GM19372 (cell line): ENCODE data around the gene MERTK.

Experiments used
- ATAC-seq: cut with Tn5 transposase; IDR thresholded peaks from one replicate; pipeline ENCODE4 v1.9.1; 2021; ENCODE audit warnings: mild to moderate bottlenecking, low read depth, moderate library complexity; ENCODE audit not compliant: unreplicated experiment

Gene MERTK

DNA sequence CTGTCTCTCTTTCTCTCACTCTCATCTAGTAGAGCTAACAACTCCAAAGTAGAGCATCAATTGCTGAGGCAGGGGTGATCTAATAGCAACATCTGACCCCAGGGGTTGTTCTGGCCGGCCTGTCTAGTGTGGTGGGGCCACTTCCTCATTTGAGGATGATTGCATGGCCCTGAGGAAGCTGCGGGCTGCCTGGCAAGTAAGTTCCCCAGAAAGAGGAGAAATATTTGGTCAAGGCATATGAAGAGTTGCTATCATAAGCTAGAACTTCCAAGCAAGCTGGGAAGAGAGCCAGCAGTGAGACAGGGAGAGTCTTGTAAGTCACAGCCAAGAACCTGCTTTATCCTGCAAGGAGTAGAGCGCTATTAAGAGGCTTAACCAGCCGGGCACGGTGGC is 105.8 kb downstream of the MERTK start:
- ATAC-seq, result no peak

- ATAC-seq, result no peak
Observed at GRCh38 chr2:112005406-112006075, 107.1 kb downstream of the MERTK start.

- no peak for ATAC-seq
Observed at GRCh38 chr2:112006076-112006410, 107.6 kb downstream of the MERTK start.

GRCh38 chr2:112007493-112007892 is 109.1 kb downstream of the MERTK start:
- ATAC-seq, result no peak

DNA sequence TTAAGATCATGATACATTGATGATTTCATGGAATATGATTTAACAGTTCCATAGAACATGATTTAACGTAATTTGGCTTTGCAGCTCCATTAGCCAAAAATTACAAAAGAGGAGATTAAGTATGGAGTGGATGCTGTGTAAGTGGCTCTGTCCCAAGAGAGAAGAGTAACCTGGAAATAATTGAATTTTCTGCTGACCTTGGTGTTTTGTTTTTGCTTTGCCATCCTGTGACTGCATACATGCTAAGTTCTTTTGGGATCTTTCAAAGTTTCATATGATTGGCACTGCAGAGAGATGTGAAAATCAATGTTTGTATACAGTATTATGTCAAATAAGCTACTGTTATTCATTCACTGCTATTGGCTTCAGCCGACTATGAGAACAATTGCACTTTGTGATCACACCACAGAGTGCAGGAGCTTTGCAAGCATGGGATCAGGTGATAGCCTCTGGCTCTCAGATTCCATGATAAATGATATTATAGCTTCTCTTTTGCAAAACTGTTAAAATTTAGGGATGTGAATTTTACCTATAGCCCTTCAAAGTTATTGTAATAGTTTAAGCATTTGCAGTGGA is 110.6 kb downstream of the MERTK start:
- no peak for ATAC-seq

DNA sequence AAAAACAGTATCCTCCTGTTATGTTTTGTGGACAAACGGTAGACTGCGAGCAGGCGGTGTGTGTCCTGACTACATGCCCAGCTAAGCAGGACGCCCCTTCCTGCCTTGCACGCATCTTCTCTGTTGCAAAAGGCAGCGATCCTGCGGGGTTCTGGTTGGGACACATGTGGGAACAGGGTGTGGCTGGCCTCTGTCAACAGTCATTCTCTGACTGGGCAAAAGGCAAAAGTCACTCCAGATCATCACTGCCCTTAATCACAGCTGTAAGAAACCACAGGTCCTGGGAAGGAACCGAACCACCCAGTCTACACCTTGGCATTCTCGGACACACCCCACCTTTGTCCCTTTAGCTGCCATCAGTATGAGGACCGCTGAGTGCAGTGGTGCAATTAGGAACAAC is 112.3 kb downstream of the MERTK start:
- no peak for ATAC-seq

GRCh38 chr2:112012556-112012955 is 114.1 kb downstream of the MERTK start:
- ATAC-seq, result no peak

GRCh38 chr2:112018846-112019245 is 120.4 kb downstream of the MERTK start:
- no peak for ATAC-seq

DNA sequence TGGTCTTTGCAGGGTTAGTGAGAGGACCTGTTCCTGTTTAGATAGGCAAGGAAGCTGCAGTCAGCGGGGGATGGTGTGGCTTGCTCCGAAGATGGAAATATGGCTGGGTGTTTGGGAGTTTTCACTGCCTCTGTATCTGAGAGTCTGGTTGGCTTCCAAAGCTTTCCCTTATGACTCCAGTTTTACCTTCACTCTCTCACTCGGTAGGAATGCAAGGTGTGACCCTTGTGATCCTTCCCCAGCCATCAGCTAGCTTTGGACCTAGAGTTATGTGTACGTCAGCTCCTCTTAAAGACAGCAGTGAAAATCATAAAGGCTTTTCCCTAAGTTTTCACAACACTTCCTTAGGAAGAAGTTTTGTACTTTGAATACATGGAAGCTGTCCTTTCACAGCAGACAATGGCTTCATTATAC is 121.2 kb downstream of the MERTK start:
- ATAC-seq, result no peak

DNA sequence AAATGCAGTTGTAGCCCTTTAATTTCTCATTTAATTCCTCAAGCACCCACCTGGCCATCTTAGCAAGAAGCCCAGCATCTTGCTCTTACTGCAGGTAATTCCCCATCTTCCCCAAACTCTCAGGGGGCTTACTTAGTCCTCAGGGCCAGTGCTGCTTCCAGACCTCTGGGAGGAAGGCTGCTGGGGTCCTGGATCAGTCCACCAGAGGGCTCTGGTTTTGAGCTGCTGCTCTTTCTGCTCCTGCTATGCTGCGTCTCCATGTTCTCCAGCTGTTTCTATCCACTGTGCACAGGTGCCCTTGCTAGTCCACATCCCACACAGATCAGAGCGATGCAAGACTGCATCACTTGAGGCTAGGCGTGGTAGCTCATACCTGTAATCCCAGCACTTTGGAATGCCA is 122.2 kb downstream of the MERTK start:
- ATAC-seq, result no peak

GRCh38 chr2:112021290-112021689 is 122.9 kb downstream of the MERTK start:
- no peak for ATAC-seq

DNA sequence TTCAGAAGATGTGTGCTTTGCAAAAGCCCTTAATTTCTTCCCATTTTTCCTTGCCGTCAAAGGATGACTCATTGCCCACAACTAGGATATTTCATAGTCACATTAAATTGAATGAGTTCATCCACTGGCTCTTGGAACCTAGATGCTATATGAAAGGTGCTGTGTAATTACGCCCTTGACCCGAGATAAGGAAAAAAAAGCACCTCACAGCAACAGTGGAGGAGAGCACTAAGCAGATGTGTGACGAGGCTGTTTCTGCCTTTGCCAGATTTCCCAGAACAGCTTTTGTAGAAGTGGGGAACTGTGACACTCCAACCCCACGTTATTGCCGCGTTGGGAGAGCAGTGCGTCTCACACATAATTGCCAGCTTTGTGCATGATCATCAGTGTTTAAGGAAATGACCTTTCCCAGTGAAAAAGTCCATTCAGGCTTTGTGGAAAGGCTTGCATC is 123.4 kb downstream of the MERTK start:
- ATAC-seq, result no peak

GRCh38 chr2:112023707-112024106 is 125.3 kb downstream of the MERTK start:
- no peak for ATAC-seq

GRCh38 chr2:112024231-112024630 is 125.8 kb downstream of the MERTK start:
- no peak for ATAC-seq

DNA sequence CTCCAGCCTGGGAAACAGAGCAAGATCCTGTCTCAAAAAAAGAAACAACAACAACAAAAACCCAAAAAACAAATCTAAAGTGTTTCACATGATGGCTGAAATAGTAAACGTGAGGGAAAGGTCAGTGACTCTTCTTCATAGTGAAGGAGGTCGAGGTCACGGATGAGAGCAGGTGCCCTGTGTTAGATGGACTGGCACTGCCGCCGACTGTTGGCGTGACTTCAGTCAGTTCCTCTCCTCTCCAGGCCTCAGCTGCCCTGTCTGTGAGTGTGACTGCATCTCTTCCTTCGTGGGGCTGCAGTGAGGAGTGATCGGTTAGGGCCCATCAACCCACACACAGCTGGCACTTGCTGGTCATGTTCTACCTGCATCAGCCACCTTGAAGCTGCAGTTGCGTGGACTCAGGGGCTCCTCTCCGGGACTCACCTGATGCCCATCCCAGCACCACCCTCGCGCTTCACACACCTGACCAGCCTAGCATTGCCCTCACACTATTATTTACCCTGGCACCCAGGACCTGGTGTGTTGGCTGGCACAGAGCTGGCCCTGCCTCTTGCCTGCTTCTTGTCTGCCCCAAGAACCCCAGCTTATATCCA is 126.6 kb downstream of the MERTK start:
- no peak for ATAC-seq

- ATAC-seq, result no peak
Observed at GRCh38 chr2:112026509-112026908, 128.1 kb downstream of the MERTK start.

DNA sequence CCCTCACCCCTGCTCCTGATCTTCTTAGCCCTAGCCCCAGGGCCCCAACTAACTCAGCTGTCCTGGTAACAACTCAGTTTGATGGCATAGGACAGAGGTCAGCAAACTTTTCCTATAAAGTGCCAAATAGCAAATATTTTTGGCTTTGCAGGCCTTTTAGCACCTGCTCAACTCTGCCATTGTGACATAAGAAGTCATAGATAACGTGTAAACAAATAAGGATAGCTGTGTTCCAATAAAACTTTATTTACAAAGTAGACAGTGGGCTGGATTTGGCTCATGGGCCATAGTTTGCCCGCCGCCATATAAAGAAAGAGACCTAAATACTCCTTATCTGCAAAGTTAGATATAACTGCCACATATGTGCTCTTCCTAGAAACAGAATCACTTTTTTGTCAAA is 129.4 kb downstream of the MERTK start:
- no peak for ATAC-seq

DNA sequence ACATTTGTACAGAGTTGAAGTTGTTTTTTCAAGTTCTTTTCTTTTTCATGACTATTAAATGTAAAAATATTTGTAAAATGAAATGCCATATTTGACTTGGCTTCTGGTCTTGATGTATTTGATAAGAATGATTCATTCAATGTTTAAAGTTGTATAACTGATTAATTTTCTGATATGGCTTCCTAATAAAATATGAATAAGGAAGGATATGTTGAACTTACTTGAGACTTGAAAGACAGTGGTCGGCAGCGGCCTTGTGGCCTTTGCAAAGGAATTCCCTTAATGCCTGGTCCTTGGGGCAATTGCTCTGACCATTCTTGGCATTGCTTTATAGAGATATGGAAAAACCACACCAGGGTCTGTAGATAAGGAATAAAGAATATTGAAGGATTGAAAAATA is 130.8 kb downstream of the MERTK start:
- ATAC-seq, result no peak

DNA sequence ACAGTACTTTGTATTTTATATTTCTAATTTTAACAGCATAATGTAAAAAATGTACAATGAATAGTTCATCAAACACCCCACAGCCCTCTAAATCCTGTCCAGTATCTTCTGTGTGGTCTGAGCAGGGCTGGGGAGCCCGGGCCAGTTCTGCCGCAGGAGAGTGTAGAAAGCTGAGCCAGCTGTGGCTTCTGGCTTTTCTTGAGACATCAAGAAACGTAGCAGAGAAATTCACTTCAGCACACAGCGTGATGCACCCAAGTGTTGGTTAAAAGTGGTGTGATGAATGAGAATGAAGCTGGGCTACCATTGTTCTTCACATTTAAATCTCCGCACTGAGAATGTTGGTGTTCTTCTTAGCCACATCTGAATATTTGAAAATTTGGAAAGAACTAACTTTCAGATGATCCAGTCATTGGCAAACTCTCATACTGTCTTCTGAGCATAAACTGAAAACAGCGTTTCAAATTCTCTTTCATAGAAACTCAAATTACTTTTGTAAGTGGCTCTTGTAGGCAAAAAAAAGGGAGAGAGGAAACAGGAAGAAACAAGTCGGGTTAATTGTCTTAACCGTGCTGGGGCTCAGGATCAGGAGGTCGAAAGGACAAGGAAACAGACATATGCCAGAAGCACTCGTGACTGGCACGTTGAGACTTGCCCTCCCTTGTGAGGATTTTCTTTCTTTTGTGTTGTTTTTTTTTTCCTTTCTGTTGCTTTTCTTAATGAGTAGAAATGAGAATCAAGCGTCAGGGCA is 133.2 kb downstream of the MERTK start:
- ATAC-seq, result no peak

GRCh38 chr2:112032224-112032586 is 133.8 kb downstream of the MERTK start:
- no peak for ATAC-seq

GRCh38 chr2:112032689-112033465 is 134.5 kb downstream of the MERTK start:
- ATAC-seq, result no peak
